Activated T-helper 1 cell treated with anti-CD3 and anti-CD28 coated beads, Interleukin-2, amount 50 U/mL, for 16 hours (primary cell): Measurements from ENCODE around the gene HOXA4.

ENCODE experiments used
- DNase-seq, 2 donors: peaks; one replicate each; pipeline ENCODE4 v3.0.0-alpha.2; 2020; ENCODE audit warnings: low read depth in 1 of 2, low spot score in 1 of 2

Gene HOXA4

GRCh38 chr7:27133409-27134231, 3.1 kb upstream of the HOXA4 start:
- no peak for DNase-seq

DNA sequence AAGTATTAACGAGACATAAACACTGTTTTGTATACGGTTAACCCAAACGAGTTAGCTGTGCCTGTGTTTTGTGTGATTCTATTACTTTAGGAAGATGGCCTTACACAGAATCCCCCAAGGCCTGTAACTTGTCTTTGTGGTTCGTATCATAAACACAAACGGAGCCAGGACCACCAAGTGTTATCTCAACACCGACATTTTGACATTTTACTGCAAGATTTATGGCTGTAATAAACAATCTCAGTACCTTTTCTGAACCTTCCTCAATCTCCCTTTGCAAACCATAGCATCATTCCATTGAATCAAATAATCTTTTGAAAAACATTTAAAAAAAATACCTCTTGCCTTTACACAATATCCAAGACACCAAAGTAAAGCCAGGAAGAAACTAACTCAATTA, 2.4 kb upstream of the HOXA4 start:
- no peak for DNase-seq

GRCh38 chr7:27132214-27132613, 1.7 kb upstream of the HOXA4 start:
- no peak for DNase-seq

- DNase-seq = no peak
Observed at GRCh38 chr7:27131390-27131819, 848 bp upstream of the HOXA4 start.

DNA sequence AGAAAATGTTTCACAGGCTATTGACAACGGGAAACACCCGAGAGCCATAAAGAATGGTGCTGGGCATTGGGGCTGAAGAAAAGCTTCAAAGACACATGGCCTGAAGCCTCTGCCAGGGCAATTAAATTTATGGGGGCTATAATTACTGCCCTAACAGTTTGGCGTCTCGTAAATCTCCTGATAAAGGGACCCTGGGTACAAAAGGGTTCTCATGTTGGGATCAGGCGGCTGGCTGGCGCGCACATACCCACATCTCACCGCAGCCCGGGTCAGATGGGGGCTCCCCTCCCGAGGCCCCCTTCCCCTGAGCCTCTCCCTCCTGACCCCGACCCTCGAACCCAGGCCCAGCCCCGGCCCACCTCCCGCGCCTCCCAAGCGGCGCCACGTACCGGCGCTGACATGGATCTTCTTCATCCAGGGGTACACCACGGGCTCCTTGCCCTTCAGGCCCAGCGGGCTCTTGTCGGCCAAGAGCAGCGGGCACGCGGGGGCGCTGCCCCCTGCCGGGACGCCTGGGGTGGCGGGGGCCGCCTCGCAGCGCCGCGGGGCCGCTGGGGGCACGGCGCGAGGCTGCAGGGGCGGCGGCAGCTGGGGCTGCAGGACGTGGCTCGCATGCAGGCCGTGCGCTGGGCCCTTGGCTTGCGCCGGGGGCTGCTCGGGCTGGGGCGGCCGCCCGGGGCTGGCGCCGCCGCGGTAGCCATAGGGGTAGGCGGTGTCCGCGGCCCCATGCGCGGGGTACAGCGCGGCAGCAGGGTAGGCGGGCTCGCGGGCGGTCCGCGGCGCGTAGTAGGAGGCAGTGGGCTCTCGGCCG, 623 bp downstream of the HOXA4 start:
- no peak for DNase-seq

DNA sequence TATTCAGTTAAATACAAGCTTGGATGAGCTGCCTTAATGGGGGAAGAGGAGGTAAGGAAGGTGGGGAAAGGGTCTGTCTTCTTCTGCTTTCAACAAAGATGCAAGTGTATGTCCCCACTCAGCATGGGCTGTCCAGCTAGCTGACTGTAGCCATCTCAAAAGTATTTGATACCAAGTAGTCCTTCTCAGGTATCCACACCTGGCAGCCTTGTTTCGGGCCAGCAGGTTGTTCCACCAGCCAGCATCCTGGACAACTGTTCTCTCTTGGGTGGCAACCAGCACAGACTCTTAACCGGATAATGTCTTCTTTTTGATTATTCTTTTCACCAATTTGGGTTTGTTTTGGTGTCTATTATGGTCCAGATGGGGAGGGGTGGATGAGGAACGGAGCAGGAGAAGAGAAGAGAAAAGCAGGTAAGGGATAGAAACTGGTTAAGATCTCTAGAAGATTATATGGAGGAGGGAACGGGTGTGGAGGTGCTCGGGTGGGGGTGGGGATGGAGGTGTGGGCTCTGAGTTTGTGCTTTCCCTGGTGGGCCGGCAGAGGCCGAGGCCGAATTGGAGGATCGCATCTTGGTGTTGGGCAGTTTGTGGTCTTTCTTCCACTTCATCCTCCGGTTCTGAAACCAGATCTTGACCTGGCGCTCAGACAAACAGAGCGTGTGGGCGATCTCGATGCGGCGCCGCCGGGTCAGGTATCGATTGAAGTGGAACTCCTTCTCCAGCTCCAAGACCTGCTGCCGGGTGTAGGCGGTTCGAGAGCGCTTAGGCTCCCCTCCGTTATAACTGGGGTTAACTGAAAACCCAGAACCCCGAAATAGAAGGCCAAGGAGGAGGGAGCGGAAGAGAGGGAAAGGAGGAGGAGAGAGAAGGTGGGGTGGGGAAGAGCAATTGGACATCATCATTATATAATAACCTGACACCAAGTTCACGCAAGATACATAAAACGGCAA, 1.5 kb downstream of the HOXA4 start:
- no peak for DNase-seq

DNA sequence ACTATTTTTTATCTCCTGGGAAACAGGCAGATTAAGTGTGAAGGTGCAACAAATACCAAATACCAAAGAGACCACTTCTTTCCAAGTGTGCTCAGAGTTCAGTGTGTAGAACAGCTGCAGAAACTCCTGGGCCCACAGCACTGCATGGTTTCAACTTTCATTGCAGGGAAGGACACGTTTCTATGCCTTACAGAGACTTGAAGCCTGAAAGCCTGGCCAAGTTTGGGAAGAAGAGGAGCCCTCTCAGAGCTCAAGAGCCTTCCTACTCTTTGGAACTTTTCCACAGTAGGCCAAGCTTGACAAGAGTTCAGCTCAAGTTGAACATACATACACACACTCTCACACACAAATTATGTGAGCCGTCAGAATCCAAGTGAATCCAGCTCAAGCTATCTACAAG, 2.5 kb downstream of the HOXA4 start:
- no peak for DNase-seq

DNA sequence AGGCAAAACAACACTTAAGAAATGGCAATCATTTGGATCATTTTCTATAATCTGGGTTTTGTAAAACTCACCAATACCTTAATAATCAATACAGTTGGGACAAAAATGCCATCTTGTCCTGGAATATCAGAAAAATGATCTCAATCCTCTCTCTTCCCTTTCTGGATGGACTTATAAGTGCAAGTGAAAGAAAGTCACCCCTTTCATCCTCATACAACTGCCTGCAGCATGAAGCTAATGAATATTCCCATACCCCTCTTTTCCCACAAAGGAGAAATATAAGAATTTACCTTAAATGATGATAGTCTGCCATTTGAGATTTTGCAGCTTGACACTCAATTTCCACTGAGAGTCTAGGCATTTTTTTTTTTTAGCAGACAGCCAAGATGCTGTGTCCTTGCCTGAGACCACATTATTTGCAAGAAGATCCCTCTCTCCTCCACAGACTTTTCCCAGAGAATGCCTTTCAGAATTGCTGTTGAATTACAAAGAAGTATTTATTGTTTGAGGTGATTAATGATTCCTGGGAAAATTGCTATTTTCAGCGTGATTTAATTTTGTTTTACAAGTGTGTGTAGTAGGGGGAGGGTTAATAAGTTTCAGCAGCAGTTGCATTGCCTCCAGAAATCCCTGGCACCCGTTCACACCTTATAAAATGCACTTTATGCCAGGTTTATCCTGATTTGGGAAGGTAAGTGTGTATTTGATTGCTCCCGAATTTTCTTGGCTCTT, 3.8 kb downstream of the HOXA4 start:
- no peak for DNase-seq

DNA sequence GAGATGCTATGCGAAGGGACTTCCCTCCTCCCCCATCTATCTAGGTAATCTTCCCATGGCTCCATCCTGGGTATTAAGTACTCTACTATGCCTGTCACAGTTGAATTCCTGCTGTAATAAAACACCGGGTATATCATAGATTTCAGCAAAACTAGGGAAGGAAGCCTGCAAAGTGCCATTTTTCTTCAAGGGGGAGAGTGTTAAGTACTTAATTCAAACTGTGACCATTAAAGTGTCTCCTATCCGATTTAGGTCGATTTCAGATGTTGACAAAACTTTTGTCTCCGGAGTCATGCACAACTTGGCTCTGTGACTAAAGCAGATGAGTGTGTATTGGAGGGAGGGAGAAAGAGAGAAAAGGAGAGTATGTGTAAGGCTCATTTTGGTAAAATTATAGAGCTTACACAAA, 4.6 kb downstream of the HOXA4 start:
- no peak for DNase-seq

DNA sequence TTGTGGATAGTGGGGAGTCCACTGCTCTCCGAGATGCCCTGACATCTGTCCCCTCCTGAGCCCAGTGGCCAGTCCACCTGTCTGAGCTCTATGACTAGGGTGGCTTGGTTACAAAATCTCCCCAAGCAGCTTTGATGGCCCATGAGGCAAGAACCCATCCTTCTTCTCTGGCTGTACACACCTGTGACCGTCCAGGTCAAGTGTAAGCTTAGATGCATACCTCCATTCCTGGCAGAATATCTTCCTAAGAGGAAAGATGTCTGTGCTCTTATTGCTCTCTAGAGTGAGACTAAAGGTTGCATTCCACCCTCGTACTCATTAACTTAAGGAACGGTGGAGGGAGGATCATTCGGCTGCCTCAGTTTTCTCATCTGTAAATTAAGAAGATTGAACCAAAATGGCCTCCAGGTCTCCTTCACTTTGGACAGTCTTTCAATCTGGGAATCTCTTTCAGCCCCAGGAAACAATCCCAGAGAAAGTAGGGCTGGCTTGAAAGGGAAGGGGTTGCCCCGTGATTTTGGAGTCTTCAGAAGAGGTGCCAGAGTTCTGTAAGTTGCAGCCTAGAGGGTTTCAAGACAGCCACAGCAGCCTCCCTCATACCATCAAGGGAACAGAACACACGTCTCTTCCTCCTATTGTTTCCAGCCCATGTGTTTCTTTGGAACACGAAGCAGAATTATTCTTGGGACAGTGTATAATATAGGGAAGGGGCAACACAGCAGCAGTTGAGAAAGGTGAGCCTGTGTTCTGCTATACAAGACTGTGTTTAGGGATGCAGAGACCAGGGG, 5.5 kb downstream of the HOXA4 start:
- no peak for DNase-seq

DNA sequence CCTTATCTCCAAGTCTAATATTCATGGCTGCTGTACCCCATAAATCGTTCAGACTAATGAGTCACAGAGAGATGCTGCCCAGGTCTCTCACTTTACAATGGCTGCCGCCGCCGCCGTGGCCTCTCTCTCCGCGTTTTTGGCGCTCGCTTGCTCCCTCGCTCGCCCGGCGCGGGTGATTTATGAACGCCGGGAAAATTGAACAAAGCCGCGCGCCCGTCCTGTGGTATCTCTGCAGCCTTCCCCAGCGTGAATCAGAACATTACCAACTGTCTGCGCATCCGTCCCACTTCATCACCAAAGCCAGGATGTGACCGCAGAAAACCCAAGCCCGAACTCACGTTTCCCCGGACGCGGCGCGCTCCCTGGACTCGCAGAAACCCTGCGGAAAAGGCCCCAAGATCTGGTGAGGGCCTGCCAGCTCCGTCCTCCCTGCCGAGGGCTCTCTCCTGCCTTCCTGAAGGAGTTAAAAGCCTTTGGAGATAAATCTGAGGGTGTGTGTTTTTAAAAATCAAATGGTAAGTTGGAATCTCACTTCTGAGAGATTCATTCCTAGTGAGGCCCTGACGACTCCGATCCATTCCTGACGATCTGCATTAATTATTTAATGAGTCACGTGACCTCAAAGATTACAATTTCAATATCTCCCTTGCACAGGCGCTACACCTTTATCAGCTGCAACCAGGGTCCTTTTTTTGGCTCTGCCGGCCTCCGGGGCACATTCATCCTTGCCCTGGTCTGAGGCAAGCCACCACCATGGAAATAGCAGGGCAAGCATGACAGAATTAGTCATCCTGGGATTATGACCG, 6.3 kb downstream of the HOXA4 start:
- DNase-seq = no peak

DNA sequence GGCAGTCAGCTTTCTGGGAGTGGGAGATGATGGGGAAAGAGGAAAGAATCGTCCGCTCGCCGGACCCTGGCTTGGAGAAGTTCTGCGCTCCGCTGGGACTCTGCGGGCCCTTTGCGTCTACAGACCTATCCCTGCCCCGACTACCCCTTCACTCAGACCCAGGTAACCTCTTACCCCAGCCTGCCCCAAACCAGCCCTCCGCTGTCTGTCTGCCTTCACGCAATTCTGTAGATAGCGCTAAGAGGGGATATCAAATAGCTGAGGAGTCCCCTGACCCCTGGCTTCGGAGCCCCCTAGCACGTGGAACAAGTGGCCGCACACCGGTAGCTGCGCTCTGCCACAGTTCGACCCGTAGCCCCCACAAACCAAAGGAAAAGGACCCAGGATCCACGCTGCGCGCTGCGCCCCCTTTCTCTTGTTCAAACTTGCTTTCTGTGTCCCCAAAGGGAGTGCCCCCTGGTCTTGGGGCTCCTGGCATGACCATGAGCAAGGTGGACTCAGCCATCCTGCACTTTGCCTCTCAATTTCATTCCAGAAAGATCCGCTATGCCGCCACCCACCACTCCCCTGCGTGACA, 7.0 kb downstream of the HOXA4 start:
- no peak for DNase-seq

- DNase-seq = no peak
Observed at GRCh38 chr7:27123007-27123476, 7.5 kb downstream of the HOXA4 start.

GRCh38 chr7:27122077-27122910, 8.3 kb downstream of the HOXA4 start:
- DNase-seq = no peak

GRCh38 chr7:27121684-27122076, 8.9 kb downstream of the HOXA4 start:
- no peak for DNase-seq

- no peak for DNase-seq
Observed at GRCh38 chr7:27119412-27119911, 11.1 kb downstream of the HOXA4 start.

DNA sequence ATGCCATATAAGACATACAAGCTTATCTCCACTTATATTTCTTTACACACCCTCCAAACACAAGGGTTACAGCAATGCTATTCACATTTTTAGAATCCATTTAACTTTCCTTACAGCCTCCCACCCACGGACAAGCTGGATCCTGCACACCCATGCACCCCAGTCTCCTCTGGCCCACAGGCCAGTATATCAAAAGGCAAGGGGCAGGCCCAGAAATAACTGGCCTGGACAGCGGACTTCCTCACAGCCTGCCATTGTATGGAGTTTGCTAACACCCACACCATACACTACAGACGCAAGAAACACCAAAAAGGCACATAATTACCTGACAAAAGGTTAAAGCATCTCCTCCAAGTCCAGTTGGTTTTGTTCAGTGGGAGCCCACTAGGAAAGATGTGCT, 12.0 kb downstream of the HOXA4 start:
- no peak for DNase-seq
